Measurements from ENCODE around the gene SLC4A8. TPM values are rescaled to one million over a fixed set of nuclear protein-coding genes. Genes with fewer than 3 reads are reported as not detected.

SLC4A8 gene
- total RNA-seq, 1 donor from 2014 or later = 2.6 TPM

DNA sequence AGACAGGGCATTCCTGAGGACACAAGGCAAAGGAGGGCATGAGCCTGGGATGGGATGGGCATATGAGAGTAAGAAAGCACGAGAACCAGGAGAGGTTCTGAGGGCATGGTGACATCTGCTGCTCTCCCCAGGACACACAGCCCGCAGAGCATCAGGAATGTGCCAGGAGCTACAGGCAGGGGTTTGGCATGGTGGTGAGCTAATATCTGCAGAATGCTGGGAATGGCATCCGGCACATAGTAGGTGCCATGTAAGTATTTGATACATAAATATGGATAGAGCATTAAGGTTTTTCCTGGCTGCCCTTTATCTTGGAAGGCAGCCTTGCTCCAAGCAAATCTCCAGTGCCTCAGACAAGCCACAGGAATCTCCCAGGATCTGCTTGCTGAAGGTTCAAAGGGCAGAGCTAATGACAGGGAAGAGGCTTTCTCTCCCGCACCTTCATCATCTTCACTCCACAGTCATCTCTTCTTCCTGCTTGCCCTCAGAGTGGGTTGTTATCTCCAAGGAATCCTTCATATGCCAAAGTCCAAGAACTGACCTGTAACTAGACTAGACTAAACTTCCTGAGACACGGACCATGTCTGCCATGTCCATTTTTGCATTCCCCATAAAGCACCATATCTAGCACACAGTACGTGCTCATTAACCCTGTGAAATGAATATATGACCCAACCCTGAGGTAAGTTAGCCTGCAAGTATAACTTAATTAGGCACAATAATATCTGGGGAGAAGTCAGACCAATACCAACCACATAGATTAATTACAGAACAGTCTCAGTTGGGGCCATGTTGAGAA, 104.4 kb downstream of the SLC4A8 start:
- Mint-ChIP-seq H3K4me3 (no peak overlapping the region), H3K4me1 (ENCODE audit: low read depth) (peaks cover 8% of the 10 kb centered on the region), H3K27me3 (ENCODE audit: insufficient read depth) (peaks cover 11% of the 10 kb centered on the region), H3K27ac (no peak overlapping the region), H3K9me3 (no peaks in the 10 kb centered on the region), H3K36me3 (ENCODE audit: low read depth) (no peaks in the 10 kb centered on the region)
- intact Hi-C loops (cut with micrococcal nuclease) = no loop called here
- no peak for DNase-seq (ENCODE audit: low spot score)

GRCh38 chr12:51529651-51529970, 105.0 kb downstream of the SLC4A8 start:
- Mint-ChIP-seq H3K4me1 (ENCODE audit: low read depth) (peaks cover 8% of the 10 kb centered on the region), H3K27ac (no peak overlapping the region), H3K9me3 (no peaks in the 10 kb centered on the region), H3K27me3 (ENCODE audit: insufficient read depth) (peaks cover 11% of the 10 kb centered on the region), H3K36me3 (ENCODE audit: low read depth) (no peaks in the 10 kb centered on the region), H3K4me3 (no peak overlapping the region)
- DNase-seq (ENCODE audit: low spot score) = no peak
- intact Hi-C loops (cut with micrococcal nuclease) = no loop called here

- Mint-ChIP-seq H3K27ac (no peak overlapping the region), H3K36me3 (ENCODE audit: low read depth) (no peaks in the 10 kb centered on the region), H3K4me3 (no peak overlapping the region), H3K27me3 (ENCODE audit: insufficient read depth) (peaks cover 11% of the 10 kb centered on the region), H3K9me3 (no peaks in the 10 kb centered on the region), H3K4me1 (ENCODE audit: low read depth) (peaks cover 8% of the 10 kb centered on the region)
- intact Hi-C loops (cut with micrococcal nuclease) = loop anchor here (5.0 kb wide), 1 partner anchor 48 kb away; no protein-coding TSS in a partner anchor
- no peak for DNase-seq (ENCODE audit: low spot score)
These were observed 105.6 kb downstream of the SLC4A8 start for GRCh38 chr12:51530208-51530607.

DNA sequence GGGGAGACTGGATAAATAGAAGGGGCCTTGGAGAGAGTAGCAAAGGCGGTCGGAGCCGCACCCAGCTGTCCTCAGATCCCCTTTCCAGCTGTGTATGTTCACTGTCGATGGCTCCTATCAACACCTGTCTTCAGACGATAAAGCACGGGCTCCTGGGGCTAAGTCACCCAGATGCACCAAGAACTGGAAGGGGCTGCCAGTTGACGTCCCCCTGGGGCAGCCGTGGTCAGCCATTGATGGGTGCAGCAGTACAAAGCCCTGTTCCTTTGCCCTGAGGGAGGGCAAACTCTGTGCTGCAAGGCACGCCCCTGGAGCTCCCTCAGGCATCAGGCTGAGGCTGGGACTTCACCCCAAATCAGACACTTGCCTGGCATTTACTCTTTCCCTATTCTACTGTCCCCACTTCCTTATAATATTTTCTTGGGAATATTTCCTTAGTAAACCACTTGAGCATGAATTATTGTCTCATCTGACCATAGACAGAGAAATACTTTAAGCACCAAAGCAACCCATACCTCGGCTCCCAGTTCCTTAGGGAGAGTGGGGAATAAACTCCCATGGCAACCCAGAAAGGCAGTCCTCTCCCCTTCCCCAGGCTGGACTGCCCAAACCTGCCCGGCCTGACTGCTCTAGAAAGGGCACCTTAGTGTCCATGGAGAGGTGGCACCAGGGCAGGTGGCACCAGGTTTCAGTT, 106.8 kb downstream of the SLC4A8 start:
- Mint-ChIP-seq H3K4me3 (no peak overlapping the region), H3K27ac (no peak overlapping the region), H3K9me3 (no peaks in the 10 kb centered on the region), H3K4me1 (ENCODE audit: low read depth) (peaks cover 8% of the 10 kb centered on the region), H3K27me3 (ENCODE audit: insufficient read depth) (peaks cover 11% of the 10 kb centered on the region), H3K36me3 (ENCODE audit: low read depth) (no peaks in the 10 kb centered on the region)
- DNase-seq (ENCODE audit: low spot score) = no peak
- intact Hi-C loops (cut with micrococcal nuclease) = loop anchor here (5.0 kb wide), 1 partner anchor 49 kb away; no protein-coding TSS in a partner anchor

DNA sequence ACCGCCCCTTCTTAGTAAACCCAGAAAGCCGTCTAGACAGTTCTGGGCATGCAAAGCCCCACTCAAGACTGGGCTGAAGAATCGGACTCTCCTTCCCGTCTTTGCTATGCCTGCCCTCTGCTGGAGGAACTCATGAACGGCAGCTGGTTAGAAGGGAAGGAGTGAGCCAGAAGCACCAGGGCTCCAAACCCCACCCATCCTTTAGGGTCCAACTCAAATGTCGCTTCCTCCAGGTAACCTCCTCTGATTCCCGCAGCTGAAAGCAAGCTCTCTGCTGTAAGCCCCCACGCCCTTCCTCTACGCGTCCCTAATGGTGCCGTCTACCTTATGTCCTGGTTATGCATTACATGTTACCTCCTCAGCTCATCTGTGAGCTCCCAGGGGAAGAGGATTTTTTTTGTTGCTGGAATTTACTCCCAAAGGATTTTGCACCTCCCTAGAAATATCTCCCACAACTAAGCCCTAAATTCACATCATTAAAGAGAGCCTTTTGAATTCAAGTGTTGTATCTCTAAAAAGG, 107.4 kb downstream of the SLC4A8 start:
- Mint-ChIP-seq H3K27me3 (ENCODE audit: insufficient read depth) (peaks cover 11% of the 10 kb centered on the region), H3K9me3 (no peaks in the 10 kb centered on the region), H3K4me3 (no peak overlapping the region), H3K4me1 (ENCODE audit: low read depth) (peaks cover 8% of the 10 kb centered on the region), H3K27ac (no peak overlapping the region), H3K36me3 (ENCODE audit: low read depth) (no peaks in the 10 kb centered on the region)
- DNase-seq (ENCODE audit: low spot score) = peak; percentile 68
- intact Hi-C loops (cut with micrococcal nuclease) = loop anchor here (1.0 to 5.0 kb wide), 4 partner anchors 50 to 343 kb away; no protein-coding TSS in a partner anchor

DNA sequence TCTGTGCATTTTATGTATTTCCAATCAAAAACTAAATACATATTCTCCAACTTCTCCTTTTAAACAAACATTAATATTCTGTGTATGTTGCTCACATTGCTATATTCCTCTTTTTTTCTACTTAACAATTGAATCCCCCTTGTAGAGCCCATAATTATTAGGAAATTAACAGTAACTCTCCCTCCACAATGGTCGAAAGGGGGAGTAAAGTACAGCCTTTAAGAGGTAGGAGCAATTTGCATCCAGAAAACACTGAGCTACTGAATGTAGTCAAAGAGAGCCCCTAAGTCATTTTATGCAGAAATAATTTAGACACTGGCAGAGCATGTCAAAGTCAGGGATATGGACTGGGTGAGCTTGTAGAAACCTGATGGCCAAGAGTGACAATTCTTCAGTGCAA, 109.2 kb downstream of the SLC4A8 start:
- Mint-ChIP-seq H3K4me3 (no peak overlapping the region), H3K4me1 (ENCODE audit: low read depth) (peaks cover 8% of the 10 kb centered on the region), H3K36me3 (ENCODE audit: low read depth) (no peaks in the 10 kb centered on the region), H3K27ac (no peak overlapping the region), H3K9me3 (no peaks in the 10 kb centered on the region), H3K27me3 (ENCODE audit: insufficient read depth) (peaks cover 7% of the 10 kb centered on the region)
- no peak for DNase-seq (ENCODE audit: low spot score)
- intact Hi-C loops (cut with micrococcal nuclease) = loop anchor here (5.0 kb wide), 1 partner anchor 51 kb away; no protein-coding TSS in a partner anchor

GRCh38 chr12:51534216-51535074, 109.8 kb downstream of the SLC4A8 start:
- intact Hi-C loops (cut with micrococcal nuclease) = loop anchor here (5.0 kb wide), 1 partner anchor 52 kb away; no protein-coding TSS in a partner anchor

DNA sequence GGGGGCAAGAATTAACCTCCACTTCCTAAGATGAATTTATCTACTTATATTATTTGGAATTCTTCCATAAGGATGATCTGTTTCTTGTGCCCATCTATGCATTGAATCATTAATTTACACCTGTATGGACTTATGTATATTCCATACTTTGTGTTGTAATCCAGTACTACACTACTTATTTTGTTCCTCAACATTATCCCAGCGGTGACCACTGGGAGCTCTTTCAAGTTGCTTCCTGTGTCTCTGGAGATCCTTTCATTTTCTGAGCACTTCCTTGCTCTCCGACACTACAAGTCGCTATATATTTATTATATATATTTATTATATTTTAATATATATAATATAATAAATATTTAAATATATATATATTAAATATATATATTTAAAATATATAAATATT, 111.5 kb downstream of the SLC4A8 start:
- Mint-ChIP-seq H3K4me1 (ENCODE audit: low read depth) (peaks cover 8% of the 10 kb centered on the region), H3K27ac (no peak overlapping the region), H3K27me3 (ENCODE audit: insufficient read depth) (peaks cover 7% of the 10 kb centered on the region), H3K4me3 (no peak overlapping the region), H3K36me3 (ENCODE audit: low read depth) (no peaks in the 10 kb centered on the region), H3K9me3 (no peaks in the 10 kb centered on the region)
- no peak for DNase-seq (ENCODE audit: low spot score)
- intact Hi-C loops (cut with micrococcal nuclease) = no loop called here

More at GRCh38 chr12:51534216-51535074, 109.8 kb downstream of the SLC4A8 start:
- Mint-ChIP-seq H3K36me3 (ENCODE audit: low read depth) (no peaks in the 10 kb centered on the region), H3K27me3 (ENCODE audit: insufficient read depth) (peaks cover 7% of the 10 kb centered on the region), H3K9me3 (no peaks in the 10 kb centered on the region), H3K27ac (no peak overlapping the region), H3K4me1 (ENCODE audit: low read depth) (peaks cover 8% of the 10 kb centered on the region), H3K4me3 (no peak overlapping the region)
- no peak for DNase-seq (ENCODE audit: low spot score)

- no peak for DNase-seq (ENCODE audit: low spot score)
- intact Hi-C loops (cut with micrococcal nuclease) = no loop called here
- Mint-ChIP-seq H3K4me1 (ENCODE audit: low read depth) (no peaks in the 10 kb centered on the region), H3K36me3 (ENCODE audit: low read depth) (no peaks in the 10 kb centered on the region), H3K27ac (no peak overlapping the region), H3K9me3 (no peaks in the 10 kb centered on the region), H3K27me3 (ENCODE audit: insufficient read depth) (peaks cover 7% of the 10 kb centered on the region), H3K4me3 (no peak overlapping the region)
These were observed 113.5 kb downstream of the SLC4A8 start for GRCh38 chr12:51538149-51538548.

DNA sequence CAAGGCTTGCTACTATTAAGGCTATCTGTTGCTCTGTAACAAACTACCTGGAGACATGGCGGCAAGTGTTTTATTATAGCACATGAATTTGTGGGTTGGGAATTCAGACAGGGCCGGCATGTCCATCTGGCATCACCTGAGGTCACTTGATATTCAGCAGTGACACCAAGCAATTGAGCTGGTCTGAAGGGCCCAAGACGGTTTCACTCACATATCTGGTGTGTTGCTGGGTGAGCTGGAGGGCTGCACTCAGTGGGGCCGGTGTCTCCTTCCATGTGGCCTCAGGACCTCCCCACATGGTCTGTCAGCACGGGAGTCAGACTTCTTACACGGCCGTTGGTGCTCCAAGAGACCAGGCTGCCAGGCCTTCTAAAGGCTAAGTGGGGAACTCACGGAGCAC, 114.0 kb downstream of the SLC4A8 start:
- Mint-ChIP-seq H3K27me3 (ENCODE audit: insufficient read depth) (peaks cover 5% of the 10 kb centered on the region), H3K9me3 (no peaks in the 10 kb centered on the region), H3K36me3 (ENCODE audit: low read depth) (no peaks in the 10 kb centered on the region), H3K4me3 (no peak overlapping the region), H3K4me1 (ENCODE audit: low read depth) (no peaks in the 10 kb centered on the region), H3K27ac (no peak overlapping the region)
- intact Hi-C loops (cut with micrococcal nuclease) = no loop called here
- DNase-seq (ENCODE audit: low spot score) = no peak

DNA sequence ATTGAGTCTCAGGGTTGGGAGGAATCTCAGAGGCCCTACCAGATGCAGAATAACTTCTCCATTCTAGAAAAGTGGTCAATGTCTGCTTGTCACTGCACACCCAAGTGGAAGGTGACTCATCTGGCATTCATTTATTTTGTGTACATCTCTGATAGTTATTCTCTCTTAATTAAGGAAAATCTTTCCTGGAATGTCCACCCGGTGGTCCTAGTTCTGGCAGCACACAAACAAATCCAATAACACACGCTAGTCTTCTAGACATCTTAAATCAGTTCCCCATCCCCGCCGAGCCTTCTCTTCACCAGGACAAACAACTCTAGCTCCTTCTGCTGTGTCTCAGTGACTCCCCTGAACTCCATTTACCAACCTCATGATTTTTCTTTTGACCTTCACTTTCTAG, 116.4 kb downstream of the SLC4A8 start:
- no peak overlapping the region for H3K4me3 Mint-ChIP-seq
- intact Hi-C loops (cut with micrococcal nuclease) = no loop called here
- no peaks in the 10 kb centered on the region for H3K4me1 Mint-ChIP-seq (ENCODE audit: low read depth)
- no peaks in the 10 kb centered on the region for H3K36me3 Mint-ChIP-seq (ENCODE audit: low read depth)
- peaks cover 8% of the 10 kb centered on the region for H3K27me3 Mint-ChIP-seq (ENCODE audit: insufficient read depth)
- no peaks in the 10 kb centered on the region for H3K9me3 Mint-ChIP-seq
- DNase-seq (ENCODE audit: low spot score) = no peak
- H3K27ac Mint-ChIP-seq = no peak overlapping the region

DNA sequence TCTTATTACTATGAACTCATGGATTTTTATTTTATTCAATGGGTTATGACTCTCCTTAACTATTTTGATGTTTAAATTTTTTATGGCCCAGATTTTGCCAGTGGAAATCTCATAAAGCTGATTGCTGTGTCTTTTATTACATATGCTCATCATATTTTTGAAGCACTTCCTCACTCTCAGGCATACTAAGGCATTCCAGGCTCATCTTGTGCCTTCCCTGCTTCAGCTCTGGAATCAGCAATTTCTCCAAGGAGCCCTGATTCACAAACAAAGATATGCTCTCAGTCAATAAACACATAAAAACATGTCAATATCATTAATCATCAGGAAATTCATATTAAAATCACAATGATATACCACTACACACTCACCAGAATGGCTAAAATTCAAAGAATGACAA, 121.5 kb downstream of the SLC4A8 start:
- Mint-ChIP-seq H3K4me1 (ENCODE audit: low read depth) (no peaks in the 10 kb centered on the region), H3K36me3 (ENCODE audit: low read depth) (no peaks in the 10 kb centered on the region), H3K27ac (no peak overlapping the region), H3K4me3 (no peak overlapping the region), H3K27me3 (ENCODE audit: insufficient read depth) (peaks cover 13% of the 10 kb centered on the region), H3K9me3 (no peaks in the 10 kb centered on the region)
- intact Hi-C loops (cut with micrococcal nuclease) = no loop called here
- no peak for DNase-seq (ENCODE audit: low spot score)

Data from activated T-helper 1 cell treated with anti-CD3 and anti-CD28 coated beads, Interleukin-12 subunit alpha, Interleukin-12 subunit beta, Interleukin-2, Interleukin-4 antibody, amounts not matched to agents 30 ng/mL and 10 ng/mL and 1 ng/mL, durations not matched to agents 14 hours and 24 hours and 36 hours (primary cell).